Trophoblast cell (in vitro differentiated cells and primary cell): ENCODE data around the gene FURIN.
A peak's percentile ranks its signal among the peaks of the same experiment; 100 is the strongest.

ENCODE experiments used
- DNase-seq, 2 donors: peaks; one replicate each; pipeline ENCODE4 v3.0.0-alpha.2; 2016
- H2AFZ ChIP-seq: 2 replicates; pipeline ENCODE4 v1.6.1; 2013; ENCODE audit warnings: low read length, moderate library complexity, mild to moderate bottlenecking; ENCODE audit not compliant: insufficient read depth, poor library complexity
- H2AK5ac ChIP-seq: 2 replicates; pipeline ENCODE4 v1.6.1; 2013; ENCODE audit warnings: mild to moderate bottlenecking, low read length
- H2BK120ac ChIP-seq: 2 replicates; pipeline ENCODE4 v1.6.1; 2013; ENCODE audit warnings: low read length, mild to moderate bottlenecking, moderate library complexity; ENCODE audit not compliant: insufficient read depth, poor library complexity
- H2BK12ac ChIP-seq: 2 replicates; pipeline ENCODE4 v1.6.1; 2013; ENCODE audit warnings: mild to moderate bottlenecking, low read length, moderate library complexity
- H2BK5ac ChIP-seq: 2 replicates; pipeline ENCODE4 v1.6.1; 2013; ENCODE audit warnings: low read length, low read depth, moderate library complexity, mild to moderate bottlenecking; ENCODE audit not compliant: poor library complexity
- H3K14ac ChIP-seq: 2 replicates; pipeline ENCODE4 v1.6.1; 2013; ENCODE audit warnings: mild to moderate bottlenecking, low read length
- H3K18ac ChIP-seq: 2 replicates; pipeline ENCODE4 v1.6.1; 2013; ENCODE audit warnings: mild to moderate bottlenecking, low read length
- H3K23ac ChIP-seq: 2 replicates; pipeline ENCODE4 v1.6.1; 2013; ENCODE audit warnings: low read length
- H3K27ac ChIP-seq: 2 replicates; pipeline ENCODE4 v1.5.1; 2013; ENCODE audit warnings: low read depth, mild to moderate bottlenecking, inconsistent platforms, low read length, moderate library complexity
- H3K27me3 ChIP-seq: 2 replicates; pipeline ENCODE4 v1.6.1; 2013; ENCODE audit warnings: inconsistent platforms, mild to moderate bottlenecking, low read length, moderate library complexity; ENCODE audit not compliant: insufficient read depth
- H3K36me3 ChIP-seq, 2 experiments: 1 replicate in 1 of 2; 2 replicates in 1 of 2; pipeline ENCODE4 v1.6.1; 2013; ENCODE audit warnings: low read length in 2 of 2, mild to moderate bottlenecking in 2 of 2, moderate library complexity in 1 of 2; ENCODE audit not compliant: insufficient read depth in 2 of 2, control insufficient read depth in 1 of 2
- H3K4ac ChIP-seq: 2 replicates; pipeline ENCODE4 v1.6.1; 2013; ENCODE audit warnings: low read depth, mild to moderate bottlenecking, low read length, moderate library complexity
- H3K4me1 ChIP-seq, 2 experiments: 1 replicate in 1 of 2; 2 replicates in 1 of 2; pipeline ENCODE4 v1.6.1; 2013; ENCODE audit warnings: low read length in 2 of 2, mild to moderate bottlenecking in 2 of 2, moderate library complexity in 1 of 2; ENCODE audit not compliant: insufficient read depth in 2 of 2, control insufficient read depth in 1 of 2
- H3K4me2 ChIP-seq: 2 replicates; pipeline ENCODE4 v1.6.1; 2013; ENCODE audit warnings: inconsistent platforms, mild to moderate bottlenecking, low read length, moderate library complexity
- H3K4me3 ChIP-seq: 2 replicates; pipeline ENCODE4 v1.5.1; 2013; ENCODE audit warnings: mild to moderate bottlenecking, low read depth, low read length, inconsistent platforms
- H3K79me1 ChIP-seq: one replicate; pipeline ENCODE4 v1.6.1; 2013; ENCODE audit warnings: low read length
- H3K79me2 ChIP-seq: 2 replicates; pipeline ENCODE4 v1.6.1; 2013; ENCODE audit warnings: low read length, mild to moderate bottlenecking; ENCODE audit not compliant: control insufficient read depth, insufficient read depth, poor library complexity
- H3K9ac ChIP-seq: 2 replicates; pipeline ENCODE4 v1.6.1; 2013; ENCODE audit warnings: mild to moderate bottlenecking, low read length
- H3K9me3 ChIP-seq: 2 replicates; pipeline ENCODE4 v1.6.1; 2013; ENCODE audit warnings: low read depth, mild to moderate bottlenecking, control low read depth, inconsistent platforms, low read length; ENCODE audit not compliant: insufficient read depth
- H4K12ac ChIP-seq: 2 replicates; pipeline ENCODE4 v1.6.1; 2013; ENCODE audit warnings: low read depth, mild to moderate bottlenecking, low read length, moderate library complexity
- H4K8ac ChIP-seq: 2 replicates; pipeline ENCODE4 v1.6.1; 2013; ENCODE audit warnings: low read depth, mild to moderate bottlenecking, low read length, moderate library complexity
- H4K91ac ChIP-seq: one replicate; pipeline ENCODE4 v1.6.1; 2013; ENCODE audit warnings: low read depth, mild to moderate bottlenecking, low read length, moderate library complexity
- WGBS: extraction: QIAGEN DNeasy Blood & Tissue Kit; methylation state at CpG from one replicate; pipeline ENCODE4 v1.1.7; 2013; ENCODE audit warnings: missing lambda C conversion rate; ENCODE audit not compliant: insufficient read length, insufficient coverage; ENCODE audit errors: extremely low coverage; 5-methylcytosine and 5-hydroxymethylcytosine counted together

The FURIN gene

DNA sequence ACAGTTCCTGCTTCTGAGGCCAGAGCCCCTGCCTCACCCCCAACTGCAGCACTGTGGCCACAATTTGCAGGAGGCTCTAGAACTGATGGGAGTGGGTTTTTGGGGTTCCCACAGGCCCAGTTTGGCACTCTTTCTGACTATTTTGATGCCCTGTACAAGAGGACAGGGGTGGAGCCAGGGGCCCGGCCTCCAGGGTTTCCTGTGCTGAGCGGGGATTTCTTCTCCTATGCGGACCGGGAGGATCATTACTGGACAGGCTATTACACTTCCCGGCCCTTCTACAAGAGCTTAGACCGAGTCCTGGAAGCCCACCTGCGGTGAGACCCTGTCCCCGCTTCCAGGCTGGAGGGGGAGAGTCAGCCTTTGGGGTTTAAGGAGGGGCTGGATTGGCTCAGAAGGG lies 41.6 kb downstream of the FURIN start:
- Histone ChIP-seq H3K4me3 (no peak overlapping the region), H3K79me2 (no peaks in the 10 kb centered on the region), H3K27me3 (no peaks in the 10 kb centered on the region), H2AFZ (no peak overlapping the region), H3K4ac (no peak overlapping the region), H4K12ac (no peak overlapping the region), H2BK5ac (no peak overlapping the region), H3K18ac (no peak overlapping the region), H3K9me3 (no peaks in the 10 kb centered on the region), H3K9ac (no peak overlapping the region), H2AK5ac (no peak overlapping the region), H2BK120ac (no peak overlapping the region), H3K23ac (no peak overlapping the region), H3K14ac (no peak overlapping the region), H4K8ac (no peak overlapping the region), H4K91ac (no peak overlapping the region), H3K4me2 (no peak overlapping the region), H3K79me1 (no peaks in the 10 kb centered on the region), H3K27ac (no peak overlapping the region), H3K36me3 (peaks cover 66 to 68% of the 10 kb centered on the region in 2 experiments), H2BK12ac (no peak overlapping the region), H3K4me1 (no peaks in the 10 kb centered on the region)
- no CpG with 5 or more reads among the region's 8 CpGs for WGBS
- DNase-seq, result no peak

- peaks cover 59 to 62% of the 10 kb centered on the region in 2 experiments for H3K36me3 ChIP-seq
- no peaks in the 10 kb centered on the region for H3K79me2 ChIP-seq
- no peaks in the 10 kb centered on the region for H3K4me1 ChIP-seq
- no peak overlapping the region for H3K4me2 ChIP-seq
- no peaks in the 10 kb centered on the region for H3K27me3 ChIP-seq
- H2BK120ac ChIP-seq, result no peak overlapping the region
- H3K79me1 ChIP-seq, result no peaks in the 10 kb centered on the region
- no peaks in the 10 kb centered on the region for H3K9me3 ChIP-seq
- no peak overlapping the region for H4K12ac ChIP-seq
- H3K18ac ChIP-seq, result no peak overlapping the region
- no peak overlapping the region for H2BK12ac ChIP-seq
- H3K9ac ChIP-seq, result no peak overlapping the region
- H3K23ac ChIP-seq, result no peak overlapping the region
- no peak overlapping the region for H2AFZ ChIP-seq
- WGBS, result no CpG with 5 or more reads among the region's 24 CpGs
- H3K4me3 ChIP-seq, result no peak overlapping the region
- no peak overlapping the region for H4K8ac ChIP-seq
- no peak overlapping the region for H3K27ac ChIP-seq
- DNase-seq, result no peak
- no peak overlapping the region for H4K91ac ChIP-seq
- no peak overlapping the region for H3K14ac ChIP-seq
- no peak overlapping the region for H2BK5ac ChIP-seq
- no peak overlapping the region for H2AK5ac ChIP-seq
- H3K4ac ChIP-seq, result no peak overlapping the region
These were observed 42.3 kb downstream of the FURIN start for GRCh38 chr15:90910441-90911301.

DNA sequence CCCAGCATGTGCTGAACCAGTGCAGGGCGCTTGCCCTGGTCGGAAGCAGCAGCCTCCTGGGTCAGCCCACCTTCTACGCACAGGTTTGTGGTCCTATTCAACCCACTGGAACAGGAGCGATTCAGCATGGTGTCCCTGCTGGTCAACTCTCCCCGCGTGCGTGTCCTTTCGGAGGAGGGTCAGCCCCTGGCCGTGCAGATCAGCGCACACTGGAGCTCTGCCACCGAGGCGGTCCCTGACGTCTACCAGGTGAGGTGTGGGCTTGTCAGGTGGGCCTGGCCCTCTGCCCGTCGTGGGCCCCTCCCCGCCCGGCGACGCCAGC lies 42.9 kb downstream of the FURIN start:
- Histone ChIP-seq H2AFZ (no peak overlapping the region), H4K91ac (no peak overlapping the region), H3K27me3 (no peaks in the 10 kb centered on the region), H2BK5ac (no peak overlapping the region), H3K27ac (no peak overlapping the region), H4K12ac (no peak overlapping the region), H3K9me3 (no peaks in the 10 kb centered on the region), H3K23ac (no peak overlapping the region), H3K9ac (no peak overlapping the region), H3K79me2 (no peaks in the 10 kb centered on the region), H3K4me2 (no peak overlapping the region), H2BK120ac (no peak overlapping the region), H2BK12ac (no peak overlapping the region), H3K4me1 (no peaks in the 10 kb centered on the region), H4K8ac (no peak overlapping the region), H3K4ac (no peak overlapping the region), H3K36me3 (peaks cover 58 to 59% of the 10 kb centered on the region in 2 experiments), H3K79me1 (no peaks in the 10 kb centered on the region), H3K14ac (no peak overlapping the region), H2AK5ac (no peak overlapping the region), H3K18ac (no peak overlapping the region), H3K4me3 (peak overlapping the region; percentile 14)
- WGBS, result no CpG with 5 or more reads among the region's 19 CpGs
- no peak for DNase-seq

GRCh38 chr15:90911906-90912769 lies 43.8 kb downstream of the FURIN start:
- H2BK12ac ChIP-seq, result no peak overlapping the region
- no peak overlapping the region for H4K8ac ChIP-seq
- no peaks in the 10 kb centered on the region for H3K79me1 ChIP-seq
- DNase-seq, result no peak
- no peaks in the 10 kb centered on the region for H3K9me3 ChIP-seq
- WGBS, result no CpG with 5 or more reads among the region's 30 CpGs
- no peak overlapping the region for H3K4ac ChIP-seq
- H2AFZ ChIP-seq, result no peak overlapping the region
- H3K4me2 ChIP-seq, result no peak overlapping the region
- no peak overlapping the region for H3K23ac ChIP-seq
- no peak overlapping the region for H2AK5ac ChIP-seq
- no peaks in the 10 kb centered on the region for H3K79me2 ChIP-seq
- no peak overlapping the region for H3K9ac ChIP-seq
- H3K18ac ChIP-seq, result no peak overlapping the region
- no peaks in the 10 kb centered on the region for H3K27me3 ChIP-seq
- no peak overlapping the region for H3K4me3 ChIP-seq
- no peaks in the 10 kb centered on the region for H3K4me1 ChIP-seq
- H4K12ac ChIP-seq, result no peak overlapping the region
- no peak overlapping the region for H3K27ac ChIP-seq
- H4K91ac ChIP-seq, result no peak overlapping the region
- H2BK5ac ChIP-seq, result no peak overlapping the region
- H3K36me3 ChIP-seq, result peaks cover 53 to 55% of the 10 kb centered on the region in 2 experiments
- no peak overlapping the region for H3K14ac ChIP-seq
- H2BK120ac ChIP-seq, result no peak overlapping the region
